Fibroblast of the aortic adventitia (primary cell): ENCODE data around the gene DPP6. TPM values are rescaled to one million over a fixed set of nuclear protein-coding genes. Genes with fewer than 3 reads are reported as not detected.

ENCODE experiments used
- DNase-seq: peaks from one replicate; pipeline ENCODE4 v3.0.0-alpha.2; 2010; ENCODE audit warnings: low read depth
- H3K4me3 ChIP-seq: 2 replicates; pipeline ENCODE4 v1.5.1; 2011; ENCODE audit warnings: low read depth, mild to moderate bottlenecking, control low read depth, low read length, moderate library complexity
- total RNA-seq: library from RNA; depleted of rRNA; stranded (reverse); fragments of >200 nt; gene quantifications from 2 replicates; pipeline ENCODE4 v1.2.3, GENCODE V29; 2012; ENCODE audit warnings: low replicate concordance
- TF ChIP-seq, protein P1 (sequence below): IDR thresholded peaks from 2 replicates; pipeline ENCODE4 v1.5.1; 2011; ENCODE audit warnings: mild to moderate bottlenecking, low read length, control low read depth, inconsistent platforms; ENCODE audit not compliant: insufficient read depth

DPP6 gene
- total RNA-seq, 1 donor: not detected

DNA sequence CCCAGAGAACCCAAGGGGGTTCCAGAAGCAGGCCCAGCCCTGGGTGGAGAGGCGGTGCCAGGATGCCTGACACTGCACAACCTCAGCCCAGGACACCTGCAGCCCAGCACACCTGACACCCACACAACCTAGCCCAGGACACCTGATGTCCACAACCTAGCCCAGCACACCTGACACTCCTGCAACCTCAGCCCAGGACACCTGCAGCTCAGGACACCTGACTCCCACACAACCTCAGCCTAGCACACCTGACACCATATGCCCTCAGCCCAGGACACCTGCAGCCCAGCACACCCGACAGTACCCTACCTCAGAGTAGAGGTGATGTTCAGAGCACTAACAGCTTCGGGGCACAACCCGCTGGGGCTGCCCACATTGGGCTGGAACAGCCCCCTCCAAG lies 863.4 kb downstream of the DPP6 start:
- no peak overlapping the region for H3K4me3 ChIP-seq
- TF ChIP-seq, protein P1, sequence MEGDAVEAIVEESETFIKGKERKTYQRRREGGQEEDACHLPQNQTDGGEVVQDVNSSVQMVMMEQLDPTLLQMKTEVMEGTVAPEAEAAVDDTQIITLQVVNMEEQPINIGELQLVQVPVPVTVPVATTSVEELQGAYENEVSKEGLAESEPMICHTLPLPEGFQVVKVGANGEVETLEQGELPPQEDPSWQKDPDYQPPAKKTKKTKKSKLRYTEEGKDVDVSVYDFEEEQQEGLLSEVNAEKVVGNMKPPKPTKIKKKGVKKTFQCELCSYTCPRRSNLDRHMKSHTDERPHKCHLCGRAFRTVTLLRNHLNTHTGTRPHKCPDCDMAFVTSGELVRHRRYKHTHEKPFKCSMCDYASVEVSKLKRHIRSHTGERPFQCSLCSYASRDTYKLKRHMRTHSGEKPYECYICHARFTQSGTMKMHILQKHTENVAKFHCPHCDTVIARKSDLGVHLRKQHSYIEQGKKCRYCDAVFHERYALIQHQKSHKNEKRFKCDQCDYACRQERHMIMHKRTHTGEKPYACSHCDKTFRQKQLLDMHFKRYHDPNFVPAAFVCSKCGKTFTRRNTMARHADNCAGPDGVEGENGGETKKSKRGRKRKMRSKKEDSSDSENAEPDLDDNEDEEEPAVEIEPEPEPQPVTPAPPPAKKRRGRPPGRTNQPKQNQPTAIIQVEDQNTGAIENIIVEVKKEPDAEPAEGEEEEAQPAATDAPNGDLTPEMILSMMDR: no peak
- DNase-seq: no peak

DNA sequence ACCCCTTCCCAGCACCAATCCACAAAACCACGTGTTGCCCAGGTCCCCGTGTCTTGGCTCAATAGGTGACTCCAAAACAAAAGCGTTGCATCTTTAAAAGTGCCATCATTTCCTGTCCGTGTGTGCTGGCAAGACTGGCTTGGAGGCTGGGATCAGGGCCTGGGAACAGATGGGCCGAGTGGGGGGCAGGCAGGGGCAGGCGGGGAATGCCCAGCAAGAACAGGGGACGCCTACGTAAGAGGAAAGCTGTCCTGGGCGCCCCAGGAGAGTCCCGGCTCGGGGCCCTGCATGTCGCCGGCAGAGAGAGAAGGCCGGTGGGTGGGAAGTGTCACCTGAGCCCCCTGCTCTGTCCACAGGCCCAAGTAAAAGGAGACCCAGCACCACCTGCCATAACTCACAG lies 864.2 kb downstream of the DPP6 start:
- H3K4me3 ChIP-seq: no peak overlapping the region
- TF ChIP-seq, protein P1: no peak
- DNase-seq: no peak

DNA sequence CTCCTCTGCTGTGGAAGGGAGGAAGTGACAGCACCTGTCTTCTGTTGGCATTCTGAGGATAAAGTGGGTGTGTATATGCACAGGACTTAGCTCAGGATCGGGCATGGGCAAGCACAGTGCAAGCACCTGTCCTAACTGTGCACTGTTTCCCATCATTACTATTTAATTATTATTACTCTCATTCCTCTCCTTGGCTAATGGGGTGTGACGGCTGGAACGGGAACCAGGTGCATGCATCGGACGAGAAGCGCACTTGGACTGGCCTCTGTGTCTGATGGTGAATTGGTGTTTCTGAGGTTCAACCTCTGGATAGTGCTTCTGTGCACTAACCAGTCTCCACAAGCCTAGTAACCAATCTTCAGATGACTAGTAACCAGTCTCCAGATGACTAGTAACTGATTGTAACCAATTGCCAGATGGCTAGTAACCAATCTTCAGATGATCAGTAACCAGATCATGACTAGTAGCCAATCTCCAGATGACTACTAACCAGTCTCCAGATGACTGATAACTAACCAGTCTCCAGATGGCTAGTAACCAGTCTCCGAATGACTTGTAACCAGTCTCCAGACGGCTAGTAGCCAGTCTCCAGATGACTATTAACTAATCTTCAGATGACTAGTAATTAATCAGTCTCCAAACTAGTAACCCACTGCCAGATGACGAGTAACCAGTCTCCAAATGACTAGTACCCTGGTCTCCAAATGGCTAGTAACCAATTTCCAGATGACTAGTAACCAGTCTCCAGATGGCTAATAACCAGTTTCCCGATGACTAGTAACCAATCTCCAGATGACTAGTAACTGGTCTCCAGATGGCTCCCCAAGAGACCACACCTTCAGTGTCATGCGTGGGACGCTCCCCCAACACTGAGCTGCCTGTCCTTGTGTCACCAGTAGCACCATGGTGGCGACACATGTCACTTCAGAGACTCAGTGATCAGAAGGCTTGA lies 864.9 kb downstream of the DPP6 start:
- TF ChIP-seq, protein P1: no peak
- DNase-seq: no peak
- no peak overlapping the region for H3K4me3 ChIP-seq

DNA sequence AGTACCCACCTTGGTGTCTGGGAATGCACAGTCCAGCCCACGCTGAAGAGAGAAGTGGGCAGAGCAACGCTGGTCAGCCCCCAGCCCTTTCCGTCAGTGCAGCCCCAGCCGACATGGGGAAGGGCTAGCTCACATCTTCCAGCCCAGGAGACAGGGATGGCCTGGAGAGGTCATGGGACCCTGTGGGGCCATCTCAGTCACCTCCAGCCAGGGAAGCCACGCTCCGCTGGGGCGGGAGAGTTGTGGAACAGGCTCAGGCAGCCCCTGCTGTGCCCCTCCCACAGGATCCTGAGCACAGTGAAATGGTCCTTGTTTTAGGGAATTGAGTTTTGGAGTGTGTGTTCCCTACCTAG lies 865.6 kb downstream of the DPP6 start:
- no peak overlapping the region for H3K4me3 ChIP-seq
- TF ChIP-seq, protein P1: no peak
- DNase-seq: no peak

DNA sequence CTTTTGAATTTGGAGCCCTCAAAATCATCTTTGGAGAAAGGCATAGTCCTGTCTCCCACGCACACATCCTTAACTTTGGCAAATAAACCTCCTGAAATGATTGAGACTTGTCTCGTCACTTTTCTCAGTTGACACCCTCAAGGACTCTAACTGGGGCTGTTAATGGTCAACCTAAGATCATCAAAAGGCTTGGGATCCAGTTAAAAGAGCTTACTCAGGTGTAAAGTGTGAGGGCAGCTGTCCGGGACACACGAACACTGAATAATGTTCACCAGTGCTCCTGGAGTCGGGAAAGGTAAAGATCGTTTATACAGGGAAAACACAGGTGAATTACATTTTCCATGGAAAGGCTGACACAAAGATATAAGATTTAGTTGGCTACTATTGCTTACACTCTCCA lies 866.1 kb downstream of the DPP6 start:
- no peak overlapping the region for H3K4me3 ChIP-seq
- no peak for DNase-seq
- TF ChIP-seq, protein P1: no peak

DNA sequence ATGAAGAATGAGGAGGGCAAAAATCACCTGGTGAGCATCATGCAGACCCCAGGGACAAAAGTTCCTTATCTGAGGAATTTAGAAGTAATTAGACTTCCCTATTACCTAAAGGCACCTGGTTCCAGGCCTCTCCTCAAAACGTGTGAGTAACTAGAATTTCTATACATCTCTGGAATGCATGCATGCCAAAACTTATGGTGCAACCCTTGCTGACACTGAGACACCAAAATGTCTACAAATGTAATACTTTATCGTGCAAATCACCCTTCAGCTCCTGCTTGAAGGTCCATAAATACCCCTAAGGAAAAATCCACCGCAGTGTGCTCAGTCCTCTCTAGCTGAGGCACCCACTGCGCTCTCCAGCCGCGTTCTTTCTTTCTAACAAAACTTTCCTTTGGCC lies 866.5 kb downstream of the DPP6 start:
- H3K4me3 ChIP-seq: no peak overlapping the region
- no peak for DNase-seq
- TF ChIP-seq, protein P1: no peak
